Pons (tissue), 1 donor: Measurements from ENCODE around the gene ARFGEF2.
"Not testable (repeated sequence)": the region's sequence is repeated elsewhere in the genome, so short reads cannot be mapped to it uniquely, and the experiment has no call there.

Experiments
- DNase-seq: peaks from one replicate; pipeline ENCODE4 v3.0.0-alpha.2; 2016; ENCODE audit warnings: low spot score

ARFGEF2 gene

DNA sequence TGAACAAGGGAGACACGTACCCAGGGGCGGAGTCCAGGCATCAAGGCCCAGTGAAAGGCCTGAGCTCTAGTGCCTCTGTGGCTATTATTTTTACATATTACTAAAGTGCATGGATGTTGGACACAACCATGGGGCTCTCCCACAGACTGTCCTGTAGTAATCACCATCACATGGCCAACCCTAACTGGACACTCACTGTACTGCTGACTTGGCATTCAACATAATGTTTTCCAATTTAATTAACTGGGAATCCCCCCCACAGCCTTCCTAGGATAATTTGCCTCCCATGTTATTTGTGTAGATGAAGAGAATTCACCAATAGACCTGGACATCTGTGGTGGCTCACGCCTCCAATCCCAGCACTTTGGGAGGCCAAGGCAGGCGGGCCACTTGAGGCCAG is 34.5 kb downstream of the ARFGEF2 start:
- no peak for DNase-seq

DNA sequence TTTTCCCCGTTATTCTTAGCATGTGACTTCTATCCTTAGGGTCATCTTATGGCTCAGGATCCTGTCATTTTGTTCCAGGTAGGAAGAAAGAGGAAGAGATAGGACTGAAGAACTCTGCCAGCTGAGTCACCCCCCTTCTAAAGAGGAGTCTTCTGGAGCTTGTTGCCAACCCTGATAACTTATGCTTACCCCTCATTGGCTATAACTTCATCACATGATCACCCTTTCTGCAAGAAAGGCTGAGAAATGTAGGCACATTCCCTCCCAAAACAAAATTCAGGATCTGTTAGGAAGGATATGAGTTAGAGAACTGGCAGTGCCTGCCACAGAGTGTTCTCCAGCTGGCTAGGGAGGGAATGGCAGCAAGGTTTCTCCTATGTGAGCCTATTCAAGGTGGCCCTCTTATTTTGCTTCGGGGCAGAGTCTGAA is 35.6 kb downstream of the ARFGEF2 start:
- DNase-seq, result no peak

- no peak for DNase-seq
Measured at GRCh38 chr20:48957533-48957932, 36.0 kb downstream of the ARFGEF2 start.

- no peak for DNase-seq
Measured at GRCh38 chr20:48958743-48959142, 37.2 kb downstream of the ARFGEF2 start.

DNA sequence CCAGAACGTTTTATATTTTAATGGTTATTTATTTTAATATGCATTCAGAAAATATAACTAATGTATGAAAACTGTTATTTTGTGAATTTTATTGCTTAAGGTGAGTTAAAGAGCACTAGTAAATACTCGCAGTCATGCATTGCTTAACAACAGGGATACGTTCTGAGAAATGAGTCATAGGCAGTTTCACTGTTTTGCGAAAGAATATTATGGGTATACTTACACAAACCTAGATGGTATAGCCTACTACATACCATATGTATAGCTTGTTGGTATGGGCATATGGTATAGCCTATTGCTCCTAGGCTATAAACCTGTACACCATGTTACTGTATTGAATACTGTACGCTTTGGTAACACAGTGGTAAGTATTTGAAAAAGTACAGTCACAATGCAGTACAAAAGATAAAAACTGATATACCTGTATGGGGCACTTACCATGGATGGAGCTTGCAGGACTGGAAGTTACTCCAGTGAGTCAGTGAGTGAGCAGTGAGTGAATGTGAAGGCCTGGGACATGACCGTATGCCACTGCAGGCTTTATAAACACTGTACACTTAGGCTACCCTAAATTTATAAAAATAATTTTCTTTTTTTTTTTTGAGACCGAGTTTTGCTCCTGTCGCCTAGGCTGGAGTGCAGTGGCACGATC is 38.5 kb downstream of the ARFGEF2 start:
- DNase-seq, result no peak

DNA sequence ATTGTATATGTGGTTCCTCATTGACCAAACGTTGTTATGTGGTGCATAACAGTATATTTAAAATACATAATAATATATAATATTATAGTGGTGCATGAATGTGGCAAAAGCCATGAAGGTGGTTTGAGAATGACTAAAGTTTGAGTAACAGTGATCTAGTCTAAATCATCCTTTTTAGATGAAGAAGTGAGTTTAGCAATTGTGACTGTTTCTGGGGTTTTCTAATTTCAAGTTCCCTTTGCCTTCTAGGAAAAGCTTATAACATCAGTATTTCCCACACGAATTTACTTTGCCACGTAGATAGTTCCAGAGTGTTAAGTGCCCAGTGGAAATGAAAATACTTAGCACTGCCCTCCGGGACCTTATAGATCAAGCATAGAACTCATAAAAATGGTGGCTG is 40.9 kb downstream of the ARFGEF2 start:
- DNase-seq, result no peak

DNA sequence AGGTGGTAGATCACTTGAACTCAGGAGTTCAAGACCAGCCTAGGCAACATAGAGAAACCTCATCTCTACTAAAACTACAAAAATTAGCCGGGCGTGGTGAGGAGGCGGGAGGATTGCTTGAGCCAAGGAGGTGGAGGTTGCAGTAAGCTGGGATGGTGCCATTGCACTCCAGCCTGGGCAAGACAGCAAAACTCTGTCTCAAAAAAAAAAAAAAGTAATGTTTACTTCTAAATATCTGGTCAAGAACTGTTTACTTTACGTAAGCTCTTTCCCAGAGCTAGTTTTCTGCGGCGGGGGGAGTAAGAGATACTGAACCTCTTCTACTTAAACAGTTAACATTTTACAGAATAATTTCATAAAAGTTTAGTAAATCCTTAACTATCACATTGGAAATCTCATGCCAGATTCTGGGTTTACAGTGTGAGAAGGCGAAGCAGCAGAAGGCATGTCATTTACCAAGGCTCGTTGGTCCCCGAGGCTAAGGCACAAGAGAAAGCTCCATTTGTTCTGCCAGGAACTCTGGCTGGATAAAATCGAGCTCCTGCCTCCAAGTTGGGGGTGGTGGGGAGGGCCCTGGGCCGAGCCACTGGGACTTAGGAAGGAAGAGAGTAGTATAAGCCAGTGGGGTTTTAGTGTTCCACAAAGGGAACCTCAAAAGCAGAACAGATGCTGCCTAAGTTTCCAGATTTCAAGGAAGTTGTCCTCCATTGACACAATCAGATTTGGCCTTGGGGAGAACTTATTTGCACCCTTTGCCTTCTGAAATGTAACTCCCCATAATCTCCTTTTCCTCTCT is 41.7 kb downstream of the ARFGEF2 start:
- DNase-seq, result peak; percentile 41

- DNase-seq, result no peak
Measured at GRCh38 chr20:48965189-48965910, 43.8 kb downstream of the ARFGEF2 start.

DNA sequence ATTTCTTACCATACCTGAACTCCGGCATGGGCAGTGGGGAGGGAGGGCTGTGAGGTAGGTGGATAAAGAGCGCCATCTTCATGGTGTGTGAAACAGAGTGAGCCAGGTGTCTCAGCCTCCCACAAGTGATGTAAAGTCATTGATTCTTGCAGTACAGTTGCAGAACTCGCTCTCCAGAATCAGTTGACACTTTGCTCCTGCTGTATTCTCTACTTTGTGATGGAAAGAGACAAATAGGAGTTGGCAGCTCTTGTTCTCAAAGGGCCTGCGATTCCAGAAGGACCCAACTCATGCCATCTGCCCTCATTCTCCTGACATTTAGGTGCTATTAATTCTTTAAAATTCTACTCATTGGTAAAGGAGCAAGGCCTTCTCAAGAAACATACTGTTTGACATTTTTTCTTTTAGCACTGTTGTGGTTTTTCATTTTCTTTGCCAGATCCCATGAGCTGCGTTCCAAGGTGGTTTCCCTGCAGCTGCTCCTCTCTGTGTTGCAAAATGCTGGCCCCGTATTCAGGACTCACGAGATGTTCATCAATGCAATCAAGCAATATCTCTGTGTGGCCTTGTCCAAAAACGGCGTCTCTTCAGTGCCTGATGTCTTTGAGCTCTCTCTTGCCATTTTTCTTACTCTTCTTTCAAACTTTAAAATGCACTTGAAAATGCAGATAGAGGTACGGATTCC is 49.3 kb downstream of the ARFGEF2 start:
- DNase-seq, result no peak

GRCh38 chr20:48971956-48972355 is 50.4 kb downstream of the ARFGEF2 start:
- DNase-seq, result no peak

GRCh38 chr20:48972816-48973215 is 51.3 kb downstream of the ARFGEF2 start:
- DNase-seq, result no peak

- DNase-seq, result no peak
Measured at GRCh38 chr20:48975955-48976354, 54.4 kb downstream of the ARFGEF2 start.

DNA sequence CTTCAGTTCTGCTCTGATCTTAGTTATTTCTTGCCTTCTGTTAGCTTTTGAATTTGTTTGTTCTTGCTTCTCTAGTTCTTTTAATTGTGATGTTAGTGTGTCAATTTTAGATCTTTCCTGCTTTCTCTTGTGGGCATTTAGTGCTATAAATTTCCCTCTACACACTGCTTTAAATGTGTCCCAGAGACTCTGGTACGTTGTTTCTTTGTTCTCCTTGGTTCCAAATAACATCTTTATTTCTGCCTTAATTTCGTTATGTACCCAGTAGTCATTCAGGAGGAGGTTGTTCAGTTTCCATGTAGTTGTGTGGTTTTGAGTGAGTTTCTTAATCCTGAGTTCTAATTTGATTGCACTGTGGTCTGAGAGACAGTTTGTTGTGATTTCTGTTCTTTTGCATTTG is 58.5 kb downstream of the ARFGEF2 start:
- not testable (repeated sequence) for DNase-seq

- no peak for DNase-seq
Measured at GRCh38 chr20:48983423-48984400, 62.2 kb downstream of the ARFGEF2 start.

DNA sequence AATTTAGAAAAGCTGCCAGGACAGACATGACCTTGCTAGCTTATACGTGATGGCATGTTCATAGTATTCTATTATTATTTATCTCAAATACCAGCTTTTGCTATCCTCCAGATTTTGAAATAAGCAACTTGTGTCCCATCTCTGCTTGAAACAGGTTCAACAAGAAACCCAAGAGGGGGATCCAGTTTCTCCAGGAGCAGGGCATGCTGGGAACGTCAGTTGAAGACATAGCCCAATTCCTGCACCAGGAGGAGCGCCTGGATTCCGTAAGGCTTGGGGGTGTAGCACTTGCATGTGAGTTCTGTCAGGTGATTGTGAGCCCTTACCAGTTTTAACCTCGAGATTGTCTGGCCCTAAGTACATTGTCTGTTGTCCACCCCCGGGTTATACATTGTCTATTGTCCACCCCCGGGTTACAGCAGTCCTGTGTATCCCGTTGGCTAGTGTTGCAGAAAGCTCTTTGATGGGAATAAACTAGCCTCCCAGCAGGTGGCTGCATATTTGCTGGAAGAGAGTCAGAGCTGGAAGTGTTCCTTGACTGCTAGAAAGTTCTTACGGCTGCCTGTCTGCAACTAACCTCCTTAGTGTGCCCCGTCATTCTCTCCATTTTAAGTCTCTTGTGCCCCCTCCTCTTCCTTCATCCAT is 63.2 kb downstream of the ARFGEF2 start:
- peak; percentile 68 for DNase-seq

DNA sequence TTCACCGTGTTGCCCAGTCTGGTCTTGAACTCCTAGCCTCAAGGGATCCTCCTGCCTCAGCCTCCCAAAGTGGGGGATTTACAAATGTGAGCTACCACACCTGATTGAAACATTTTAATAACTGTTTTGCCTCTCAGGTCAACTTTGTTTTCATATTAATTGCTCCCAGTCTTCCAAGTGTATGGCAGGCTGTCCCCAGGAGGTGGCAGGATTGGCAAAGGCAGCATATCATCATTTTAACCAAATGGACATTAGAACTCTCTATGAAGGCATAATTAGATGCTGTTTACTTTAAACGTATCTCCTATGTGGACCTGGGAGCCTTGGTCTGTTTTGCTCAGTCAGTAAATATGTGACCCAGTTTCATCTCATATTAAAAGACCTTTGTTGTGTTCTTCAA is 65.4 kb downstream of the ARFGEF2 start:
- peak; percentile 53 for DNase-seq

- DNase-seq, result no peak
Measured at GRCh38 chr20:48990467-48990866, 69.0 kb downstream of the ARFGEF2 start.

GRCh38 chr20:48995589-48995988 is 74.1 kb downstream of the ARFGEF2 start:
- no peak for DNase-seq

GRCh38 chr20:48999890-49000870 is 78.7 kb downstream of the ARFGEF2 start:
- DNase-seq, result peak; percentile 88
